NCI-H2029 (cell line): ENCODE results near the gene RCAN2.
"Not testable (repeated sequence)": the region's sequence is repeated elsewhere in the genome, so short reads cannot be mapped to it uniquely, and the experiment has no call there.

ENCODE experiments used
- DNase-seq: peaks from one replicate; lab custom pipeline; 2025; lab: John Stamatoyannopoulos, UW

Gene RCAN2

GRCh38 chr6:46440141-46440540 lies 51.1 kb downstream of the RCAN2 start:
- no peak for DNase-seq

GRCh38 chr6:46438245-46438644 lies 53.0 kb downstream of the RCAN2 start:
- DNase-seq, result no peak

- DNase-seq, result no peak
Measured at GRCh38 chr6:46437671-46438221, 53.5 kb downstream of the RCAN2 start.

- DNase-seq, result no peak
Measured at GRCh38 chr6:46422619-46423018, 68.6 kb downstream of the RCAN2 start.

DNA sequence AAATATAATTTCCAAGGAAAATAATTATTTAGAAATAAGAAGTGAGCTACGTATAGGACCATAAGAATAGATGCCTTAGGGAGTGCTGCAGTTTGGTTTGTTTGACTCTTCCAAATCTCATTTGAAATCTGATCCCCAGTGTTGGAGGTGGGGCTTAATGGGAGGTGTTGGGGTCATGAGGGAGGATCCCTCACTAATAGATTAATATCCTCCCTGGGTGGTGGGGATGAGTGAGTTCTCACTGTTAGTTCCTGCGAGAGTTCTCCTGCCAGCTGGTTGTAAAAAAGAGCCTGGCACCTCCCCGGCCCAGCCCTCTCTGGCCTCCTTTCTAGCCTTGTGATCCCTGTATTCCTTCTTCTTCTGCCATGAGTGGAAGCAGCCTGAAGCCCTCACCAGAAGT lies 69.3 kb downstream of the RCAN2 start:
- DNase-seq, result no peak

DNA sequence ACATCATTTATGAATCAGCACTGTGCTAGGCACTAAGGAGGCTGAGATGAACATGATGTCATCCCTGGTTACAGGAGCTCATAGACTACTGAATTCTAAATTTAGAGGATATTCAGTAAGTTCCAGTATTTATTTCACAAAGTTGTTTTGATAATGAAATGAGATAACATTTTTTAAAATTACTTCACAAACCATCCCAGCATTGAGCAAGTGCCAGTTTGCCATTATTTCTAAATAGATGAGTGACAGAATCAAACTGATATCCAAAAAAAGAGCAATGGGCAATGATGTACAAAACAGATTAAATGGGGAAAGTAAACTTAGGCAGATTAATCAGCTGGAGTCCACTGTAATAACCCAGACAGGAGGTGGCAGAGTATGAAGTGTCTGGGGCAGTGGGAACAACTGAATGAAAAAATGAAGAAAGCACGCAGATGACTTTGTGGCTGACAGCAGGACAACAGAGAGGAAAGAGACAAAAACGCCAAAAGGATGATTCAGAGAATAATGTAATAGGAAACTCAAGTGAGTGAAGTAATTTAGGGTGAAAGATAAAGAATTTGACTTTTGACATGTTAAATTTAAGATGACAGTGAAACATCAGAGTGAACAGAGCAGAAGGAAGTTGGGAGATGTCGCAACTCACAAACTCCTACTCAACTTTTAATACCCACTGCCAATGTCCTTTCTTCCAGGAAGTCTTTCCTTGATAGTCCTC lies 70.2 kb downstream of the RCAN2 start:
- no peak for DNase-seq

DNA sequence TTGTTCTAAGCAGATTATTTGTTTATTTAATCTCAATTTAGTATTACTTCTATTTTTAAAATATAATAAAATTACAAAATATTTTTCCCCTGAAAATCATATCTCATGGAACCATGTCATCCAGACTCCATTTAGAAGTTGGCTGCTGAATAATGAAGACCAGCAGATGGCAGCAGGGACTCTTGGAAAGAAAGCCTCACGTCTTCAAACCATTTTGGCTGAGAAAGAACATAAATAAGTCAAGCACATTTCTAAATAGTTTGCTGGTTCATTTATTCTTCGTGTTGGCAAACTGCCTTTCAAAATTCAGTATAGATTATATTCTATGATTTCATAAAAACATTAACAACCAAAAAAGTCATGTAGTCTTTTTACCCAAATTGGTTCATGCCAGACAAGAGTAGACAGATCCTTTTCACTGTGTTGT lies 71.7 kb downstream of the RCAN2 start:
- peak; percentile 29 for DNase-seq

DNA sequence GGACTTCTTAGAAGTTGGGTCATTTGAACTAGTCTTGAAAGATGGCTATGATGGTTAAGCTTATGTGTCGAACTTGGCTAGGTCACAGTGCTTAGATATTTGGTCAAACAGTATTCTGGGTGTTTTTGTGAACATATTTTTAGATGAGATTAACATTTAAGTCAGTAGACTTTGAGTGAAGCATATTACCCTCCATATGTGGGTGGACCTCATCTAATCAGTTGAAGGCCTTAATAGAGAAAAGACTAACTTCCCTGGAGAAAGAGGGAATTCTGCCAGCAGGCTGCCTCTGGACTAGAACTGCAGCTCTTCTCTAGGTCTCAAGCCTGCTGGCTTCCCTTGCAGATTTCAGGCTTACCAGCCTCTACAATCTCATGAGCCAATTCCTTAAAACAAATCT lies 76.9 kb downstream of the RCAN2 start:
- no peak for DNase-seq

DNA sequence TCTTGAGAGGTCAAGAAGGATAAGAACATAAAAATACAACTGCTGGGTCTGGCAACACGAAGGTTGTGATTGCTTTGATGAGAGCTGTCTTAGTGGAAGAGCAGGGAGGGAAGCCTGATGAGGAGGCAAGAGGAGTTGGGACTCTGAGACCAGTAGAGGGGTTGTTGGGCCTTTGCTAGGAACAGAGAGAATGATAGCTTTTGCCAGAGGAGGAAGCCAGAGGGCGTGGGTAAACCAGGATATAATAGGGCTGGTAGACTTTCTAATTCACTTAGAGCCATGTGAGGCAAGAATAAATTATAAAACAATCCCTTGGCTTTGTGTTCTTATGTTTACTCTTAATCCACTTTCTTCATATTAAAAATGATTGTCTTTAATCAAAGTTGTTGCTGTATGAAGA lies 78.6 kb downstream of the RCAN2 start:
- no peak for DNase-seq

- no peak for DNase-seq
Measured at GRCh38 chr6:46411456-46412197, 79.6 kb downstream of the RCAN2 start.

- DNase-seq, result no peak
Measured at GRCh38 chr6:46410334-46410953, 80.8 kb downstream of the RCAN2 start.

GRCh38 chr6:46407776-46408530 lies 83.3 kb downstream of the RCAN2 start:
- no peak for DNase-seq

DNA sequence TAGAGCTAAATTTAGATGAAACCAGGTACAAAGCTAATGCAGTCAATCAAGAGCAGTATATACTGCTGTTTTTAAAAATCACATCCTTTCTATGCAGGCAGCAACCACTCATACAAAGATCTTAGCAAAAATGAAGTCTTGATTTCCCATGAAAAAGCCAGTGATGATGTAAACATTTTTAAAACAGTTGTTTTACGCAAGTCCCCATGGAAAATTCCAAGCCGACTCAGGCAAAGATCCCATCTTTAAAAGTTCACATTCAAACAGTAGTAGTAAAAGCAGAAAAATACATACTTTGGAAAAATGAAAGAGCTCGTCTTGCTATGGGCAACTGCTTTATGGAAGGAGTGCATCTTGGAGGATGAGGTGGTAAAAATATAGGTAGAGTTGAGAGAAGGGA lies 84.0 kb downstream of the RCAN2 start:
- DNase-seq, result no peak

- DNase-seq, result not testable (repeated sequence)
Measured at GRCh38 chr6:46405620-46406180, 85.5 kb downstream of the RCAN2 start.

DNA sequence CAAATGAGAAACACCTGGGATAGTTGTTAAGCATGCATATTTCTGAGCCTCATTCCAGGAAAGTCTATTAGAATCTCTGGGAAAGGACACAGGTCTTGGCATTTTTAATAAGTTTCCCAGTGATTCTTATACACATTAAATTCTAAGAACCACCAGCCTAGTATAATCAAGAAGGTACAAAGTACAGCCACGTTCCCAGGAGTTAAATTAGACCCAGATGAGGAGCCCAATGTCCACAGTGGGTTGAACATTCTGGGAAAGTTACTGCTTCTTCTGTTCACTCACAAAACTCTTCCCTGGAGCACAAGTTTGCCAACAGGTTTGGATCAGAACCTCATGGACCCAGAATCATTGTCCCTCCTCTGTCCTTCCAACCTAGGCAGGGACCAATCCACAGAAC lies 90.4 kb downstream of the RCAN2 start:
- DNase-seq, result no peak

DNA sequence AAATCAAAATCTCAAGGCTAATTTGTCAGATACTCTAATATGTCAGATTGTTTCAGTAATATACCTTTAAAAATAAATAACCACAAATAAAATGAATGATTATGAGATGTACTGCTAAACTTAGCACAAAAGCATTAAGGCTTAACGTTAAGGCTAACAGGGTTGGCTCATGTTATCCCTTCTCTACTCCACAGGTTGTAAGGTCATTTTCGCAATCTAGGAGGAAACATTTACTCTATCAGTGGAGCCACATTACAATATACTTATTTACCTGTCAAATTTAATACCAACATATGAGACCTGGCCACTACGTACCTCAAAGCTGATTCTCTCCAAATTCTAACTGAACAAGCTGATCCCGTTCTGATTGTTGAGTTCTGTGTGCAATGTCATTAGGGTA lies 95.7 kb downstream of the RCAN2 start:
- DNase-seq, result no peak

DNA sequence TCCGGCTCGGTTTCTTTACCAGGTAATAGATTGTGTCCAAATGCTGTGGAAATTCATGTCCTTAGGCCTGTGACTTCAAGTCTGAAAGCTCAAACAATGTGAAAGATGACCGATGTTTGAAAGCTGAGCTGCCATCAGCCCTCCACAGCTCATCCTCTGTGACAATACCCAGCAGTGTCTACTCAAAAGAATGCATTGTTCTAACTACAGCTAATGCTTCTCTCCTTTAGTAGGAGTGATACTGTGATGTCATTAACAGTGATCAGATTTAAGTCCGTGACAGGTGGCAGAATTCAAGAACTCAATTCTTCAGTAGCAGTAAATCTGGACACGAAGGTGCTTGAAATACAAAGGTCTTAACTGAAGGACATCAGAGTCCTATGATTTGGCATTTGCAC lies 97.3 kb downstream of the RCAN2 start:
- no peak for DNase-seq

- no peak for DNase-seq
Measured at GRCh38 chr6:46393161-46393939, 97.9 kb downstream of the RCAN2 start.

GRCh38 chr6:46392294-46392693 lies 99.0 kb downstream of the RCAN2 start:
- DNase-seq, result no peak

GRCh38 chr6:46390153-46390876 lies 100.9 kb downstream of the RCAN2 start:
- DNase-seq, result no peak
